HEK293 (cell line): Measurements from ENCODE around the gene SH3GL1.

Source experiments
- CTCF ChIA-PET: fragments of 350-600 bp; formaldehyde crosslinking; extraction: SDS; loops from one replicate; lab custom pipeline; 2021; ENCODE audit warnings: antibody characterized with exemption; lab: Yijun Ruan, JAX
- POLR2A ChIA-PET: fragments of 300-600 bp; formaldehyde crosslinking; extraction: SDS; loops from one replicate; lab custom pipeline; 2020; ENCODE audit warnings: antibody characterized with exemption, inconsistent platforms; lab: Yijun Ruan, JAX
- H3K27ac ChIP-seq: fragments of 200-500 bp; sonication (Bioruptor generic); 2 replicates; pipeline ENCODE4 v1.5.1; 2014; ENCODE audit warnings: low read depth, low read length, control low read depth, inconsistent platforms; ENCODE audit errors: extremely low read depth
- H3K36me3 ChIP-seq, 2 experiments: fragments of 200-500 bp in 1 of 2; sonication (Bioruptor generic) in 1 of 2; 1 replicate in 1 of 2; 2 replicates in 1 of 2; pipeline ENCODE4 v1.5.1; 2014 to 2017; ENCODE audit warnings: inconsistent platforms in 2 of 2, low read length in 2 of 2; ENCODE audit not compliant: control insufficient read depth in 2 of 2, insufficient read depth in 1 of 2
- H3K4me1 ChIP-seq: fragments of 200-500 bp; sonication (Bioruptor generic); 2 replicates; pipeline ENCODE4 v1.5.1; 2014; ENCODE audit warnings: mild to moderate bottlenecking, low read length, inconsistent platforms; ENCODE audit not compliant: control insufficient read depth, insufficient read depth
- H3K4me3 ChIP-seq: 2 replicates; pipeline ENCODE4 v1.5.1; 2011; ENCODE audit warnings: low read depth, mild to moderate bottlenecking, control low read depth, low read length, moderate library complexity
- H3K9me3 ChIP-seq: fragments of 200-500 bp; sonication (Bioruptor generic); 2 replicates; pipeline ENCODE4 v1.5.1; 2014; ENCODE audit warnings: low read depth, low read length, inconsistent platforms; ENCODE audit not compliant: control insufficient read depth, insufficient read depth
- BCL11A ChIP-seq: fragments of 450-650 bp; formaldehyde crosslinking; IDR thresholded peaks from 2 replicates; pipeline ENCODE4 v1.5.1; 2016; ENCODE audit warnings: low read depth, missing biosample characterization, missing genetic modification characterization
- GLI2 ChIP-seq: fragments of 450-650 bp; formaldehyde crosslinking; IDR thresholded peaks from 2 replicates; pipeline ENCODE4; 2017; ENCODE audit warnings: missing biosample characterization, missing genetic modification characterization, low read depth, borderline replicate concordance
- SP2 ChIP-seq: fragments of 450-650 bp; formaldehyde crosslinking; IDR thresholded peaks from 2 replicates; pipeline ENCODE4 v1.5.1; 2016; ENCODE audit warnings: missing biosample characterization, missing genetic modification characterization
- ZBTB20 ChIP-seq: fragments of 450-650 bp; formaldehyde crosslinking; IDR thresholded peaks from 2 replicates; pipeline ENCODE4 v1.5.1; 2016; ENCODE audit warnings: missing biosample characterization, missing genetic modification characterization
- ZNF214 ChIP-seq: fragments of 450-650 bp; formaldehyde crosslinking; IDR thresholded peaks from 2 replicates; pipeline ENCODE4 v1.5.1; 2017; ENCODE audit warnings: missing biosample characterization, mild to moderate bottlenecking, missing genetic modification characterization, borderline replicate concordance
- ZNF221 ChIP-seq: fragments of 450-650 bp; formaldehyde crosslinking; IDR thresholded peaks from 2 replicates; pipeline ENCODE4 v1.5.1; 2017; ENCODE audit warnings: missing biosample characterization, missing genetic modification characterization, borderline replicate concordance
- ZNF302 ChIP-seq: fragments of 450-650 bp; formaldehyde crosslinking; IDR thresholded peaks from 2 replicates; pipeline ENCODE4 v1.5.1; 2016; ENCODE audit warnings: missing biosample characterization, missing genetic modification characterization, low read depth
- ZNF416 ChIP-seq: fragments of 450-650 bp; formaldehyde crosslinking; IDR thresholded peaks from 2 replicates; pipeline ENCODE4 v1.5.1; 2016; ENCODE audit warnings: missing biosample characterization, missing genetic modification characterization
- ZNF426 ChIP-seq: fragments of 450-650 bp; formaldehyde crosslinking; IDR thresholded peaks from 2 replicates; pipeline ENCODE4 v1.5.1; 2017; ENCODE audit warnings: missing biosample characterization, missing genetic modification characterization, mild to moderate bottlenecking, inconsistent platforms, moderate library complexity
- ZNF433 ChIP-seq: fragments of 450-650 bp; formaldehyde crosslinking; IDR thresholded peaks from 2 replicates; pipeline ENCODE4 v1.5.1; 2016; ENCODE audit warnings: missing biosample characterization, missing genetic modification characterization, low read depth
- ZNF473 ChIP-seq: fragments of 450-650 bp; formaldehyde crosslinking; IDR thresholded peaks from 2 replicates; pipeline ENCODE4 v1.5.1; 2017; ENCODE audit warnings: missing biosample characterization, missing genetic modification characterization
- ZNF501 ChIP-seq: fragments of 450-650 bp; formaldehyde crosslinking; IDR thresholded peaks from 2 replicates; pipeline ENCODE4 v1.5.1; 2016; ENCODE audit warnings: missing biosample characterization, missing genetic modification characterization
- ZNF521 ChIP-seq: fragments of 450-650 bp; formaldehyde crosslinking; IDR thresholded peaks from 2 replicates; pipeline ENCODE4 v1.5.1; 2017; ENCODE audit warnings: missing biosample characterization, mild to moderate bottlenecking, missing genetic modification characterization
- ZNF549 ChIP-seq: fragments of 450-650 bp; IDR thresholded peaks from 2 replicates; pipeline ENCODE4 v1.5.1; 2018; ENCODE audit warnings: missing biosample characterization, missing genetic modification characterization, mild to moderate bottlenecking, inconsistent platforms, moderate library complexity
- ZNF561 ChIP-seq: fragments of 450-650 bp; IDR thresholded peaks from 2 replicates; pipeline ENCODE4 v1.5.1; 2018; ENCODE audit warnings: missing biosample characterization, missing genetic modification characterization, borderline replicate concordance
- ZNF707 ChIP-seq: fragments of 450-650 bp; formaldehyde crosslinking; IDR thresholded peaks from 2 replicates; pipeline ENCODE4 v1.5.1; 2016; ENCODE audit warnings: missing biosample characterization, missing genetic modification characterization
- ZNF76 ChIP-seq: fragments of 450-650 bp; formaldehyde crosslinking; IDR thresholded peaks from 2 replicates; pipeline ENCODE4; 2016; ENCODE audit warnings: low read depth, missing biosample characterization, missing genetic modification characterization, borderline replicate concordance
- ZNF837 ChIP-seq: fragments of 450-650 bp; formaldehyde crosslinking; IDR thresholded peaks from 2 replicates; pipeline ENCODE4 v1.5.1; 2016; ENCODE audit warnings: missing biosample characterization, missing genetic modification characterization
- TF ChIP-seq, protein P1 (sequence below): fragments of 450-650 bp; formaldehyde crosslinking; IDR thresholded peaks from 2 replicates; pipeline ENCODE4 v1.5.1; 2016; ENCODE audit warnings: missing biosample characterization, missing genetic modification characterization
- TF ChIP-seq, protein P2 (sequence below): fragments of 450-650 bp; formaldehyde crosslinking; IDR thresholded peaks from 2 replicates; pipeline ENCODE4 v1.5.1; 2017; ENCODE audit warnings: missing biosample characterization, missing genetic modification characterization
- TF ChIP-seq, protein P3 (sequence below): fragments of 450-650 bp; formaldehyde crosslinking; IDR thresholded peaks from 2 replicates; pipeline ENCODE4 v1.5.1; 2017; ENCODE audit warnings: missing biosample characterization, missing genetic modification characterization
- TF ChIP-seq, protein P4 (sequence below): fragments of 450-650 bp; formaldehyde crosslinking; conservative IDR thresholded peaks from 2 replicates; pipeline ENCODE4 v1.5.1; 2016; ENCODE audit warnings: low read depth, missing biosample characterization, missing genetic modification characterization
- TF ChIP-seq, protein P5 (sequence below): IDR thresholded peaks from 2 replicates; pipeline ENCODE4 v1.6.1; 2011; ENCODE audit warnings: mild to moderate bottlenecking, low read depth, low read length, borderline replicate concordance
- TF ChIP-seq, protein P6 (sequence below): fragments of 450-650 bp; IDR thresholded peaks from 2 replicates; pipeline ENCODE4 v1.5.1; 2018; ENCODE audit warnings: missing biosample characterization, mild to moderate bottlenecking, missing genetic modification characterization

The SH3GL1 gene

DNA sequence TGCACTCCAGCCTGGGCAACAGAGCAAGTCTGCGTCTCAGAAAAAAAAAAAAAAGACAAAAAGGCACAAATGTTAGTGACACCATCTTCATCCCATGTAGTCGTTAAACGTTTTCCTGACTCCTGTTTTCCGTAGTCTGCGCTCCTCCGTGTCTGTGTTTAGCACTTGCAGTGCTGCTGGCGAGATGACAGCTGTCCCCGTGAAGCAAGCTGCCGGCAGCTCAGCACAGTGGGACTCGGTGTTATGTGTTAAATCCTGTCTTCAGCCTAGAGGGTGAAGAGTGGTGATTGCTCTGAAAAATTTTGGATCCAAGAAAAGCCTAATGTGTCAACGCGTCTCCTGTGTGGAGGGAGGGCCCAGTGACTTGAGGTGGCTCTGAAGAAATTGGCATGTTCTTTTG is 38.9 kb upstream of the SH3GL1 start:
- H3K36me3 ChIP-seq = peaks cover 41 to 86% of the 10 kb centered on the region in 2 experiments; a peak in 2 of 3 replicates
- H3K4me3 ChIP-seq = no peak overlapping the region
- no peaks in the 10 kb centered on the region for H3K9me3 ChIP-seq
- no peaks in the 10 kb centered on the region for H3K4me1 ChIP-seq
- POLR2A ChIA-PET = interaction anchor here (2.1 kb wide), 1 partner anchor 11 kb away, joined by 9 read pairs; no protein-coding TSS in a partner anchor
- H3K27ac ChIP-seq = no peak overlapping the region
- TF ChIP-seq ZNF214 (tag by site-specific recombination) (no peak), ZNF473 (tag by site-specific recombination) (no peak), ZNF501 (tag by site-specific recombination) (no peak), ZBTB20 (no peak), ZNF433 (tag by site-specific recombination) (no peak), ZNF707 (tag by site-specific recombination) (no peak), ZNF76 (tag by site-specific recombination) (no peak), ZNF426 (tag by site-specific recombination) (no peak), ZNF302 (tag by site-specific recombination) (no peak), SP2 (tag by site-specific recombination) (no peak)
- TF ChIP-seq, protein P1, sequence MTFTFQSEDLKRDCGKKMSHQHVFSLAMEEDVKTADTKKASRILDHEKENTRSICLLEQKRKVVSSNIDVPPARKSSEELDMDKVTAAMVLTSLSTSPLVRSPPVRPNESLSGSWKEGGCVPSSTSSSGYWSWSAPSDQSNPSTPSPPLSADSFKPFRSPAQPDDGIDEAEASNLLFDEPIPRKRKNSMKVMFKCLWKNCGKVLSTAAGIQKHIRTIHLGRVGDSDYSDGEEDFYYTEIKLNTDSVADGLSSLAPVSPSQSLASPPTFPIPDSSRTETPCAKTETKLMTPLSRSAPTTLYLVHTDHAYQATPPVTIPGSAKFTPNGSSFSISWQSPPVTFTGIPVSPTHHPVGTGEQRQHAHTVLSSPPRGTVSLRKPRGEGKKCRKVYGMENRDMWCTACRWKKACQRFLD = no peak
- CTCF ChIA-PET = no interaction called here

DNA sequence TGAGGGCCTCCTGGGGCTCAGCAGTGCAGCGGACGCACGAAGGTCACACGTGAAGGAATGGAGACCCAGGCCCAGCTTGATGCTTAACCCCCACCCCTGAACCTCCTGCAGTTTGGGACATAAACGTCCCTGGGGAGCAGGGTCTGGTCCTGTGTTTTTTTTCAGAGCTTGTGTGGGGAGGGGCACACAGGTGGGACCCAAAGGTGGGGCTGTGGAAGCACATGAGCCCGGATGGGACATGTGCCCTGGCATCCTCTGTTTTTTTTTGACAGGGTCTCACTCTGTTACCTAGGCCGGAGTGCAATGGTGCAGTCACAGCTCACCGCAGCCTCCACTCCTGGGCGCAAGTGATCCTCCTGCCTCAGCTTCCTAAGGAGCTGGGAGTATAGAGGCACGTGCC is 36.8 kb upstream of the SH3GL1 start:
- ChIA-PET CTCF (interaction anchor here (0.5 kb wide), 1 partner anchor 29 kb away, joined by 3 read pairs; no protein-coding TSS in a partner anchor), POLR2A (interaction anchor here (1.2 kb wide), 1 partner anchor 13 kb away, joined by 4 read pairs; no protein-coding TSS in a partner anchor)
- Histone ChIP-seq H3K36me3 (peaks cover 57 to 86% of the 10 kb centered on the region in 2 experiments; a peak in 2 of 3 replicates), H3K9me3 (no peaks in the 10 kb centered on the region), H3K4me1 (no peaks in the 10 kb centered on the region), H3K4me3 (no peak overlapping the region), H3K27ac (no peak overlapping the region)
- TF ChIP-seq, protein P2, sequence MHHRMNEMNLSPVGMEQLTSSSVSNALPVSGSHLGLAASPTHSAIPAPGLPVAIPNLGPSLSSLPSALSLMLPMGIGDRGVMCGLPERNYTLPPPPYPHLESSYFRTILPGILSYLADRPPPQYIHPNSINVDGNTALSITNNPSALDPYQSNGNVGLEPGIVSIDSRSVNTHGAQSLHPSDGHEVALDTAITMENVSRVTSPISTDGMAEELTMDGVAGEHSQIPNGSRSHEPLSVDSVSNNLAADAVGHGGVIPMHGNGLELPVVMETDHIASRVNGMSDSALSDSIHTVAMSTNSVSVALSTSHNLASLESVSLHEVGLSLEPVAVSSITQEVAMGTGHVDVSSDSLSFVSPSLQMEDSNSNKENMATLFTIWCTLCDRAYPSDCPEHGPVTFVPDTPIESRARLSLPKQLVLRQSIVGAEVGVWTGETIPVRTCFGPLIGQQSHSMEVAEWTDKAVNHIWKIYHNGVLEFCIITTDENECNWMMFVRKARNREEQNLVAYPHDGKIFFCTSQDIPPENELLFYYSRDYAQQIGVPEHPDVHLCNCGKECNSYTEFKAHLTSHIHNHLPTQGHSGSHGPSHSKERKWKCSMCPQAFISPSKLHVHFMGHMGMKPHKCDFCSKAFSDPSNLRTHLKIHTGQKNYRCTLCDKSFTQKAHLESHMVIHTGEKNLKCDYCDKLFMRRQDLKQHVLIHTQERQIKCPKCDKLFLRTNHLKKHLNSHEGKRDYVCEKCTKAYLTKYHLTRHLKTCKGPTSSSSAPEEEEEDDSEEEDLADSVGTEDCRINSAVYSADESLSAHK (tag by site-specific recombination) = no peak
- TF ChIP-seq ZNF521 (tag by site-specific recombination) = no peak
- TF ChIP-seq, protein P3, sequence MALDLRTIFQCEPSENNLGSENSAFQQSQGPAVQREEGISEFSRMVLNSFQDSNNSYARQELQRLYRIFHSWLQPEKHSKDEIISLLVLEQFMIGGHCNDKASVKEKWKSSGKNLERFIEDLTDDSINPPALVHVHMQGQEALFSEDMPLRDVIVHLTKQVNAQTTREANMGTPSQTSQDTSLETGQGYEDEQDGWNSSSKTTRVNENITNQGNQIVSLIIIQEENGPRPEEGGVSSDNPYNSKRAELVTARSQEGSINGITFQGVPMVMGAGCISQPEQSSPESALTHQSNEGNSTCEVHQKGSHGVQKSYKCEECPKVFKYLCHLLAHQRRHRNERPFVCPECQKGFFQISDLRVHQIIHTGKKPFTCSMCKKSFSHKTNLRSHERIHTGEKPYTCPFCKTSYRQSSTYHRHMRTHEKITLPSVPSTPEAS = no peak
- no peak for TF ChIP-seq ZNF549
- TF ChIP-seq ZNF561 (tag by site-specific recombination) = no peak
- TF ChIP-seq ZNF837 = no peak
- TF ChIP-seq BCL11A (tag by site-specific recombination) = no peak
- TF ChIP-seq, protein P4, sequence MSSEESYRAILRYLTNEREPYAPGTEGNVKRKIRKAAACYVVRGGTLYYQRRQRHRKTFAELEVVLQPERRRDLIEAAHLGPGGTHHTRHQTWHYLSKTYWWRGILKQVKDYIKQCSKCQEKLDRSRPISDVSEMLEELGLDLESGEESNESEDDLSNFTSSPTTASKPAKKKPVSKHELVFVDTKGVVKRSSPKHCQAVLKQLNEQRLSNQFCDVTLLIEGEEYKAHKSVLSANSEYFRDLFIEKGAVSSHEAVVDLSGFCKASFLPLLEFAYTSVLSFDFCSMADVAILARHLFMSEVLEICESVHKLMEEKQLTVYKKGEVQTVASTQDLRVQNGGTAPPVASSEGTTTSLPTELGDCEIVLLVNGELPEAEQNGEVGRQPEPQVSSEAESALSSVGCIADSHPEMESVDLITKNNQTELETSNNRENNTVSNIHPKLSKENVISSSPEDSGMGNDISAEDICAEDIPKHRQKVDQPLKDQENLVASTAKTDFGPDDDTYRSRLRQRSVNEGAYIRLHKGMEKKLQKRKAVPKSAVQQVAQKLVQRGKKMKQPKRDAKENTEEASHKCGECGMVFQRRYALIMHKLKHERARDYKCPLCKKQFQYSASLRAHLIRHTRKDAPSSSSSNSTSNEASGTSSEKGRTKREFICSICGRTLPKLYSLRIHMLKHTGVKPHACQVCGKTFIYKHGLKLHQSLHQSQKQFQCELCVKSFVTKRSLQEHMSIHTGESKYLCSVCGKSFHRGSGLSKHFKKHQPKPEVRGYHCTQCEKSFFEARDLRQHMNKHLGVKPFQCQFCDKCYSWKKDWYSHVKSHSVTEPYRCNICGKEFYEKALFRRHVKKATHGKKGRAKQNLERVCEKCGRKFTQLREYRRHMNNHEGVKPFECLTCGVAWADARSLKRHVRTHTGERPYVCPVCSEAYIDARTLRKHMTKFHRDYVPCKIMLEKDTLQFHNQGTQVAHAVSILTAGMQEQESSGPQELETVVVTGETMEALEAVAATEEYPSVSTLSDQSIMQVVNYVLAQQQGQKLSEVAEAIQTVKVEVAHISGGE = no peak
- TF ChIP-seq GLI2 = no peak
- no peak for TF ChIP-seq ZNF221 (tag by site-specific recombination)
- no peak for TF ChIP-seq ZNF302 (tag by site-specific recombination)
- TF ChIP-seq, protein P5, sequence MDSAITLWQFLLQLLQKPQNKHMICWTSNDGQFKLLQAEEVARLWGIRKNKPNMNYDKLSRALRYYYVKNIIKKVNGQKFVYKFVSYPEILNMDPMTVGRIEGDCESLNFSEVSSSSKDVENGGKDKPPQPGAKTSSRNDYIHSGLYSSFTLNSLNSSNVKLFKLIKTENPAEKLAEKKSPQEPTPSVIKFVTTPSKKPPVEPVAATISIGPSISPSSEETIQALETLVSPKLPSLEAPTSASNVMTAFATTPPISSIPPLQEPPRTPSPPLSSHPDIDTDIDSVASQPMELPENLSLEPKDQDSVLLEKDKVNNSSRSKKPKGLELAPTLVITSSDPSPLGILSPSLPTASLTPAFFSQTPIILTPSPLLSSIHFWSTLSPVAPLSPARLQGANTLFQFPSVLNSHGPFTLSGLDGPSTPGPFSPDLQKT = no peak
- no peak for TF ChIP-seq ZNF416
- no peak for TF ChIP-seq ZBTB20
- TF ChIP-seq, protein P6, sequence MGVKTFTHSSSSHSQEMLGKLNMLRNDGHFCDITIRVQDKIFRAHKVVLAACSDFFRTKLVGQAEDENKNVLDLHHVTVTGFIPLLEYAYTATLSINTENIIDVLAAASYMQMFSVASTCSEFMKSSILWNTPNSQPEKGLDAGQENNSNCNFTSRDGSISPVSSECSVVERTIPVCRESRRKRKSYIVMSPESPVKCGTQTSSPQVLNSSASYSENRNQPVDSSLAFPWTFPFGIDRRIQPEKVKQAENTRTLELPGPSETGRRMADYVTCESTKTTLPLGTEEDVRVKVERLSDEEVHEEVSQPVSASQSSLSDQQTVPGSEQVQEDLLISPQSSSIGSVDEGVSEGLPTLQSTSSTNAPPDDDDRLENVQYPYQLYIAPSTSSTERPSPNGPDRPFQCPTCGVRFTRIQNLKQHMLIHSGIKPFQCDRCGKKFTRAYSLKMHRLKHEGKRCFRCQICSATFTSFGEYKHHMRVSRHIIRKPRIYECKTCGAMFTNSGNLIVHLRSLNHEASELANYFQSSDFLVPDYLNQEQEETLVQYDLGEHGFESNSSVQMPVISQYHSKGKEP = no peak
